PC-3 (cell line): ENCODE data around the gene USH2A.

Source experiments
- EZH2 ChIP-seq: fragments of 300-600 bp; sonication (generic); IDR thresholded peaks from one replicate; pipeline ENCODE4 v1.6.1; 2017; ENCODE audit warnings: antibody characterized with exemption, mild to moderate bottlenecking, low read length; ENCODE audit not compliant: unreplicated experiment
- TF ChIP-seq, protein P1 (sequence below): fragments of 300-600 bp; sonication (generic); conservative IDR thresholded peaks from 2 replicates; pipeline ENCODE4 v1.5.1; 2017; ENCODE audit warnings: antibody characterized with exemption, low read depth, mild to moderate bottlenecking, low read length

DNA sequence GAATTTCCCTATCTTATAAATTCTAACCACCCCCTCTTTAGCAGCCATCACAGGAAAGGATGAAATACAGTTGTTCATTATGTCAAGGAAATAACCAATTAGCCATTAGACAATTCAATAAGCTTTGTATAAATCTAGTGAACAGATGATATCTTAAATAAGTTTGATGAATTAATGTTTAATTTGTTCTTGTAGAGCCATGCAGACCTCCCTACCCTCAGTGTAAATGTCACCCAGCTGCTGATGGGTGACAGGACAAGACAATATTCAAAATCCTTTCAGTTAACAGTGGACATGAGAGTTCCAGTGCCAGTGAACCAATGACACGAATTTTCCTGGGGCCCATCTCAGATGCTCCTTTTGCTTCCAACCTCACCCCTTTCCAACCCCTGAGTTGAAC is 460.2 kb downstream of the USH2A start:
- TF ChIP-seq, protein P1, sequence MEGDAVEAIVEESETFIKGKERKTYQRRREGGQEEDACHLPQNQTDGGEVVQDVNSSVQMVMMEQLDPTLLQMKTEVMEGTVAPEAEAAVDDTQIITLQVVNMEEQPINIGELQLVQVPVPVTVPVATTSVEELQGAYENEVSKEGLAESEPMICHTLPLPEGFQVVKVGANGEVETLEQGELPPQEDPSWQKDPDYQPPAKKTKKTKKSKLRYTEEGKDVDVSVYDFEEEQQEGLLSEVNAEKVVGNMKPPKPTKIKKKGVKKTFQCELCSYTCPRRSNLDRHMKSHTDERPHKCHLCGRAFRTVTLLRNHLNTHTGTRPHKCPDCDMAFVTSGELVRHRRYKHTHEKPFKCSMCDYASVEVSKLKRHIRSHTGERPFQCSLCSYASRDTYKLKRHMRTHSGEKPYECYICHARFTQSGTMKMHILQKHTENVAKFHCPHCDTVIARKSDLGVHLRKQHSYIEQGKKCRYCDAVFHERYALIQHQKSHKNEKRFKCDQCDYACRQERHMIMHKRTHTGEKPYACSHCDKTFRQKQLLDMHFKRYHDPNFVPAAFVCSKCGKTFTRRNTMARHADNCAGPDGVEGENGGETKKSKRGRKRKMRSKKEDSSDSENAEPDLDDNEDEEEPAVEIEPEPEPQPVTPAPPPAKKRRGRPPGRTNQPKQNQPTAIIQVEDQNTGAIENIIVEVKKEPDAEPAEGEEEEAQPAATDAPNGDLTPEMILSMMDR: no peak
- TF ChIP-seq EZH2: no peak
